C4-2B (cell line): Measurements from ENCODE around the gene ASB13.

ENCODE experiments used
- H3K27ac ChIP-seq: fragments of 450-650 bp; 2 replicates; pipeline ENCODE4 v1.5.1; 2017
- ZFX ChIP-seq: fragments of 450-650 bp; IDR thresholded peaks from 2 replicates; pipeline ENCODE4 v1.6.1; 2017
- TF ChIP-seq, protein P1 (sequence below): fragments of 450-650 bp; conservative IDR thresholded peaks from 2 replicates; pipeline ENCODE4 v1.5.1; 2017; ENCODE audit warnings: mild to moderate bottlenecking

The ASB13 gene

DNA sequence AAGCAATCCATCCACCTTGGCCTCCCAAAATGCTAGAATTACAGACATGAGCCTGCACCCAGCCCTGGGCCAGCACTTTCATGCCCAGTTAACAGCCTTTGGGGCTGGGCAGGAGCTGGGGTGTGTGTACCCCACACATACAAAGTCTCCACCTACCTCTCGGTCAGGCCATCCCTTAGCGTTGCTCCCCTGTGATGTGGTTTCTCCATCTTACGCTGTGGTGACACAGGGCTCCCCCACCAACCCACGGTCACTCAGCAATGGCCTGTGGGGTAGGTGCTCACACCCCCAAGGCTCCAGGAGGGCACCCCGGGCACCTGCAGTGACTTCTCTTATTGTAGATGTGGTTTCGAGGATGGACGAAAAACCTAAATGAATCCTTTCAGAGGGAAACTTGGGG is 58.8 kb downstream of the ASB13 start:
- TF ChIP-seq, protein P1, sequence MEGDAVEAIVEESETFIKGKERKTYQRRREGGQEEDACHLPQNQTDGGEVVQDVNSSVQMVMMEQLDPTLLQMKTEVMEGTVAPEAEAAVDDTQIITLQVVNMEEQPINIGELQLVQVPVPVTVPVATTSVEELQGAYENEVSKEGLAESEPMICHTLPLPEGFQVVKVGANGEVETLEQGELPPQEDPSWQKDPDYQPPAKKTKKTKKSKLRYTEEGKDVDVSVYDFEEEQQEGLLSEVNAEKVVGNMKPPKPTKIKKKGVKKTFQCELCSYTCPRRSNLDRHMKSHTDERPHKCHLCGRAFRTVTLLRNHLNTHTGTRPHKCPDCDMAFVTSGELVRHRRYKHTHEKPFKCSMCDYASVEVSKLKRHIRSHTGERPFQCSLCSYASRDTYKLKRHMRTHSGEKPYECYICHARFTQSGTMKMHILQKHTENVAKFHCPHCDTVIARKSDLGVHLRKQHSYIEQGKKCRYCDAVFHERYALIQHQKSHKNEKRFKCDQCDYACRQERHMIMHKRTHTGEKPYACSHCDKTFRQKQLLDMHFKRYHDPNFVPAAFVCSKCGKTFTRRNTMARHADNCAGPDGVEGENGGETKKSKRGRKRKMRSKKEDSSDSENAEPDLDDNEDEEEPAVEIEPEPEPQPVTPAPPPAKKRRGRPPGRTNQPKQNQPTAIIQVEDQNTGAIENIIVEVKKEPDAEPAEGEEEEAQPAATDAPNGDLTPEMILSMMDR = no peak
- no peak for TF ChIP-seq ZFX
- H3K27ac ChIP-seq = no peak overlapping the region

DNA sequence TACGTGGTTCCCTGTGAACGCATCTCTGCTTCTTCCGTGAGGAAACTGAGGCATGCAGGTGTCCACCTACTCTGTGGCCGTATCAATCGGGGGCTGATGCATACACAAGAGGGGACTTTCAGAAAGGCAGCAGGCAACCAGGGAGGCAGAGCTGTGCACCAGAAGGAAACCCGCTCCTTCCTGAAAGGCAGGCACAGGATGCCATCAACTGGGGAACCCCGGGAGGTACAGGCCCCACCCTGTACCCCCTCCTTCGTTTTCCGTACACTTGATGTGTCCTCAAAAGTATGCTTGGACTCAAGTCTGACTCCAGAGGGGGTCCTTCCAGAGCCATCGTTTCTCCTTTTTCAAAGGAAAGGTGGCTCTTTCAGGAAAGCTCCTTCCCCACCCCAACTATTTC is 59.5 kb downstream of the ASB13 start:
- TF ChIP-seq, protein P1 = no peak
- no peak for TF ChIP-seq ZFX
- H3K27ac ChIP-seq = no peak overlapping the region

DNA sequence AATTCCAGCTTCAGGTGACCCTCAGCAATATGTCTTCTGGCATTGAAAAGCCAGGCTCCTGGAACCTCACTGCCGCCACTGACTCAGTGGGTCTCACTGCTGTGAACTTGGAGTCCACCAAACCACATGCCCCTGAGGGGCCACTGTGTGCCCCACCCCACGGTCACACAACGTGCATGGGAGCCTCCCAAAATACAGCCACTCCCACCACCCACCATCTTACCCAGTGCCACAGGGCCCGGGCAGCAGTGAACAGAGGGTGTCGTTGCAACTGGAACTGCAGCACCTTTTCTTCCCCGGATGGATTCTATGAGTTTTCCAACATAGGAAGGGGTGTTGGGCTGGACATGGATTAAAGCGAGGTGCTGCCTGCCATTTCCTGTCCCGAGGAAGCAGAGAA is 60.1 kb downstream of the ASB13 start:
- no peak overlapping the region for H3K27ac ChIP-seq
- TF ChIP-seq ZFX = no peak
- TF ChIP-seq, protein P1 = no peak

DNA sequence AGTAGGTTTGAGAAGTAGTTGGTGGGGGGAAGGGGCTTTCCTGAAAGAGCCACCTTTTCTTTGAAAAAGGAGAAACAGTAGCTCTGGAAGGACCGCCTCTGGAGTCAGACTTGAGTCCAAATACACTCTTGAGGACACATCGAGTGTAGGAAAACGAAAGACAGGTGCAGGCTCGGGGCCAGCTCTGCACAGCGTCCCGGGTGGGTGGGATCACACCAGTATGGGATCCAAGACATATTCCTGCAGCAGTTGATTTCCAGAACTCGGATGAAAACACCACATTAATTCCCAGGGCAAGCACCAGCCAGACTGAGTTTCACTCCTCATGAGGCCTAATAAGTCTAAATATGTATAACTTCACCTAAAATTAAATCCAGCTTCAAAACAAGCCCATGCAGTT is 61.4 kb downstream of the ASB13 start:
- TF ChIP-seq, protein P1 = no peak
- TF ChIP-seq ZFX = no peak
- no peak overlapping the region for H3K27ac ChIP-seq

DNA sequence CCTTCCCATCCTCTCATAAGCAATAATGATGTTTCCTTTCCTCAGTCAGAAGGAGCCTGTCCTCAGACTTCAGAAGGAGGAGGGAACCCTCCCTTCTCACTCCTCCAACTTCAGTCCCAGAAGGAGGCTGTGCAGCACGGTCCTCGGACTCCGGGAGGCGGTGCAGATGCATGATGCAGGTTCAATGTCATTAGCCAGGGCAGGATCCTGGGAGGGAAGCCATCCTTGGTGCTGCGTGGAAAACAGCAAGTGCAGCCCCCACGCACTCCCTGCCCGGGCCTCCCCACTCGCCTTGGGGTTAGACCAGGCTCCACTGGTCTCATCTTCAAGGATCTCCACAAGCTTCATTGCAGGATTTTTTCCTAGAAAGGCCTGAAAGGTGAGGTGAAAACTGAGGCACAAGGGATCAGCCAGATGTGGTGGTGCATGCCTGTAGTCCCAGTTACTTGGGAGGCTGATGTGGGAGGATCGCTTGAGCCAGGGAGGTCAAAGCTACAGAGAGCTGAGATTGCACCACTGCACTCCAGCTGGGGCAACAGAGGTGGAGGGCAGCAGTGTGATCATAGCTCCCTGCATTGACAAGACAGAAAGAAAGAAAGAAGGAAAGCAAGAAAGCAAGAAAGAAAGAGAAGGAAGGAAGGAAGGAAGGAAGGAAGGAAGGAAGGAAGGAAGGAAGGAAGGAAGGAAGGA is 62.0 kb downstream of the ASB13 start:
- H3K27ac ChIP-seq = no peak overlapping the region
- TF ChIP-seq ZFX = no peak
- TF ChIP-seq, protein P1 = no peak

DNA sequence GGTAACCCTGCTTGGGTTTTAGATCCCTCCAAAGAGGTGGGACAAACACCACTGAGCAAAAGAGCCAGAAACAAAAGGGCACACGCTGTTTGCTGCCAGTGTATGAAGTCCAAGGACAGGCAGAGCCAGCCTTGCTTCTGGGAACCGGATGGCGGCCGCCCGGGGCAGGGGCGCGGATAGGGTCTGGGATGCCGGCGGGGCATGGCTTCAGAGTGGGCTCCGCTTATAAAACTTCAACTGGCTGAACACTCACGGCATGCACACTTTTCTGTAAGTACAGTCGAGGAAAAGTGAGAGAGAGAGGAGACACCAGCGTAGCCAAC is 62.6 kb downstream of the ASB13 start:
- no peak for TF ChIP-seq ZFX
- TF ChIP-seq, protein P1 = no peak

DNA sequence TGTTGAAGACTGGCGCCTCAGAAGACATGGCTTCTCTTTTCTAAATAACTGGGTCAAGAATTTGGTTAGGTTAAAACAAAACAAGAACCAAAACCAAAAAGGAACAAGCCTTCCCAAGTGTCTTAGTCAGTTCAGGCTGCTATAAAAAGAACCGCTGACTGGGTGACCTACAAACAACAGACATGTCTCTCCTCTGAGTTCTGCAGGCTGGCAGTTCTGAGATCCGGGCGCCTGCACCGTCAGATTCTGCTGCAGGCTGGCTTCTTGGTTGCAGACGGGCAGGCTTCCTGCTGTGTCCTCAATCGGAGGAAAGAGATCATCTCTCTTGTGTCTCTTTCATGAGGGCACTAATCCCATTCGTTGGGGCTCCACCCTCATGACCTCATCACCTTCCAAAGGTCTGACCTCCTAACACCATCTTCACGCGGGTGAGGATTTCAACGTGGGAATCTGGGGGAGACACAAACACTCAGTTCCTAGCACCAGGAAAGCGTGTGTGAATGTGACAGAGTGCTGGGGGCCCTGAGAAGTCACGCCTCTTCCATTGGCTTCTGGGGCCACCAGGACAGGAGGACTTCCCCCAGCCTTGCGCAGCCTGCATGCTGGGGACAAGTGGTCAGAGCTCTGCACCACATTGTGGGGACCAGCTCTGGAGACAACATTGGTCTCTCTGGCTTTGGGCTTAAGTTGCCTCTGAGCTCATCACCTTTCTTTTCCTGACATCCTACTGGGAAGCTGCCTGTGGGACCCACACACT is 63.1 kb downstream of the ASB13 start:
- no peak for TF ChIP-seq ZFX
- H3K27ac ChIP-seq = no peak overlapping the region

More for the DNA sequence above, 62.6 kb downstream of the ASB13 start:
- no peak overlapping the region for H3K27ac ChIP-seq
